Fibroblast of mammary gland (primary cell): Measurements from ENCODE around the gene CENPM.

Source experiments
- DNase-seq: peaks from one replicate; pipeline ENCODE4 v3.0.0-alpha.2; 2010; ENCODE audit warnings: low read depth
- H3K4me3 ChIP-seq: 2 replicates; pipeline ENCODE4 v1.5.1; 2011; ENCODE audit warnings: low read depth, mild to moderate bottlenecking, low read length, moderate library complexity; ENCODE audit not compliant: control insufficient read depth
- TF ChIP-seq, protein P1 (sequence below): conservative IDR thresholded peaks from 2 replicates; pipeline ENCODE4 v1.5.1; 2011; ENCODE audit warnings: low read depth, low read length, inconsistent platforms; ENCODE audit not compliant: control insufficient read depth, insufficient read depth

Gene CENPM

DNA sequence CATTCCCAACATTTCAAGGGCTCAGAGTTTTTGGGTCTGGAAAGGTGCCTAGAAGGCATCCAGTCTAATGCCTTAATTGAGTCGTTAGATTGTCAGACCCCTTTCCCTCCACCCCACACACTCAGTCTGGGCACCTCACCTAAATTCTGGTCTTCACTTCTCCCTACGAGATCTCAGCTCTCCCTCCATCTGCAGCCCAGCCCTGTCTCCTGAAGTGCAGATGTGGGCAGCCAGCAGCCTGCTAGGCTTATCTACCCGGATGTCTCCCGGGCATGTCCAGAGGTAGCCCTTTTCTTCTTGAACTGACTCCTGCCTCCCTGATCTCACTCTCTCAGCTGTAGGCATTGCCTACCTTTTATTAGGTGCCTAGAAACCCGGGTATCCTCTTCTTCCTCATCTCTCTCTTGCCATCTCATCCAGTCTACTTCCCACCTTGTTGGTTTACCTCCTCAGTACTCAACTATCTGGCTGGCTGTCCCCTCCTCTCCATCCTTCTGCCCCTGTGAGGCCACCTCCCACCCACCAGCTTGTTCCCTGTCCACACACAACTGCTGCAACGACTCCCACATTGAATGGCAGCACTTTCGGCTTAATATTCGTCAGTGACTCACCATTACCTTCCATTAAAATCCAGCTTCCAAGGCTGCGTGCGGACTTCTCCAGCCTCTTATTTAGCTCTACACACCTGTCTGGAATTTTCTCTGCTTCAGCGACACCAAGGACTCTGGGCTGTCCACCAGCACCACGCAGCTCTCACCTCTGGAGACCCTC lies 28.5 kb upstream of the CENPM start:
- no peak for DNase-seq
- no peak overlapping the region for H3K4me3 ChIP-seq
- TF ChIP-seq, protein P1, sequence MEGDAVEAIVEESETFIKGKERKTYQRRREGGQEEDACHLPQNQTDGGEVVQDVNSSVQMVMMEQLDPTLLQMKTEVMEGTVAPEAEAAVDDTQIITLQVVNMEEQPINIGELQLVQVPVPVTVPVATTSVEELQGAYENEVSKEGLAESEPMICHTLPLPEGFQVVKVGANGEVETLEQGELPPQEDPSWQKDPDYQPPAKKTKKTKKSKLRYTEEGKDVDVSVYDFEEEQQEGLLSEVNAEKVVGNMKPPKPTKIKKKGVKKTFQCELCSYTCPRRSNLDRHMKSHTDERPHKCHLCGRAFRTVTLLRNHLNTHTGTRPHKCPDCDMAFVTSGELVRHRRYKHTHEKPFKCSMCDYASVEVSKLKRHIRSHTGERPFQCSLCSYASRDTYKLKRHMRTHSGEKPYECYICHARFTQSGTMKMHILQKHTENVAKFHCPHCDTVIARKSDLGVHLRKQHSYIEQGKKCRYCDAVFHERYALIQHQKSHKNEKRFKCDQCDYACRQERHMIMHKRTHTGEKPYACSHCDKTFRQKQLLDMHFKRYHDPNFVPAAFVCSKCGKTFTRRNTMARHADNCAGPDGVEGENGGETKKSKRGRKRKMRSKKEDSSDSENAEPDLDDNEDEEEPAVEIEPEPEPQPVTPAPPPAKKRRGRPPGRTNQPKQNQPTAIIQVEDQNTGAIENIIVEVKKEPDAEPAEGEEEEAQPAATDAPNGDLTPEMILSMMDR = no peak

- TF ChIP-seq, protein P1 = no peak
- H3K4me3 ChIP-seq = no peak overlapping the region
- no peak for DNase-seq
Observed at GRCh38 chr22:41974691-41975290, 27.8 kb upstream of the CENPM start.

- no peak overlapping the region for H3K4me3 ChIP-seq
- TF ChIP-seq, protein P1 = no peak
- no peak for DNase-seq
Observed at GRCh38 chr22:41971431-41971830, 24.5 kb upstream of the CENPM start.

DNA sequence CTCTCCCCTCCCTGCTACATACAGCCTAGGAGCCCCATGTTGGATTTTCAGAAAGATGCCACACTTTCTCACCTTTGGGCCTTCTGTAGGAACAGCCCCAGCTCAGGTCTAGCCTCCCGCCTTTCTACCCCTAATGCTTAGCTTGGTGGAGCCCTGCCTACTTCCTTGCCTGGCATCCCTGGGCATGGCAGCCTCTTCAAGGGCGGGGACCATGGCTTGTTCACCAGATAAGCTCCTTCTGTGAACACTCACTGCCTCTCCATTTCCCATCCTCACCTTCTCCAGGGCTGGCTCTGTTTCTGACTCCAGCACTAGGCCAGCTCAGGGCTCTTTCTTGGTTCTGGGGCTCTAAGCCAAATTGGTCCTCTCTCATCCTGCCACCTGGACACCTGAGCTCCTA lies 23.6 kb upstream of the CENPM start:
- TF ChIP-seq, protein P1 = no peak
- H3K4me3 ChIP-seq = no peak overlapping the region
- DNase-seq = no peak

GRCh38 chr22:41969110-41969646 lies 22.2 kb upstream of the CENPM start, which contains the start of gene SEPTIN3:
Gene SEPTIN3, plus strand, starts transcription at chr22:41969443. Its CDS starts 2,050 bp downstream, at chr22:41971493.
- TF ChIP-seq, protein P1 = no peak

DNA sequence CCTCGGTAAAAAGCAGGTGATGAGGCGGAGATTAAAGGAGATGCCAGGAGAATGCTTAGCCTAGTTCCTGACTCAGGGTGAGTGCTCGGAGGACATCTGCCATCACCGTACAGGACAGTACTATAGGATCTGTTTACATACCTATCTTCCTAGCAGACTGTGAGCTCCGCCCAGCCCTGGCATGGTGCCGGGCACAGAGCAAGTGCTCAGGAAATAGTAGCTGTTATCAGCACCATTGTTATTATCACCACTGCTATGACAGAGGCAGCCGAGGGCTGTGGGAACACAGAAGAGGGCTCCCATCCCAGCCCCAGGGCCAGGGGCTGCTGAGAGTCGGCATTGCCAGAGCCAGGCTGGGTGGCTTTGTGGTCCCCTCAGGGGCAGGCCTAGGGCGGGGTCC lies 21.6 kb upstream of the CENPM start:
- H3K4me3 ChIP-seq = no peak overlapping the region
- DNase-seq = no peak
- TF ChIP-seq, protein P1 = no peak

More at GRCh38 chr22:41969110-41969646, 22.2 kb upstream of the CENPM start, which contains the start of gene SEPTIN3:
- H3K4me3 ChIP-seq = no peak within 1 kb of the TSS
- DNase-seq = no peak
